DND-41 (cell line): ENCODE measurements around the gene YARS2.

ENCODE experiments used
- ATAC-seq: fragments of 200-7000 bp; cut with Tn5 transposase; 3 replicates; pipeline ENCODE4 v1.9.1; 2021; ENCODE audit warnings: low read depth; ENCODE audit not compliant: insufficient read depth
- DNase-seq: peaks from one replicate; pipeline ENCODE4 v3.0.0-alpha.2; 2020
- H2AFZ ChIP-seq: 2 replicates; pipeline ENCODE4 v1.6.0; 2012; ENCODE audit warnings: low read depth, low read length
- H3K27ac ChIP-seq: 2 replicates; pipeline ENCODE4 v1.5.1; 2012; ENCODE audit warnings: low read length, inconsistent platforms
- H3K27me3 ChIP-seq: fragments of 200-600 bp; sonication (generic); 2 replicates; pipeline ENCODE4 v1.6.0; 2012; ENCODE audit warnings: low read length, mild to moderate bottlenecking, inconsistent platforms; ENCODE audit not compliant: insufficient read depth, poor library complexity
- H3K36me3 ChIP-seq: 2 replicates; pipeline ENCODE4 v1.5.1; 2012; ENCODE audit warnings: low read length, inconsistent platforms; ENCODE audit not compliant: insufficient read depth
- H3K4me1 ChIP-seq: 2 replicates; pipeline ENCODE4 v1.5.1; 2012; ENCODE audit warnings: mild to moderate bottlenecking, low read length; ENCODE audit not compliant: insufficient read depth
- H3K4me2 ChIP-seq: 2 replicates; pipeline ENCODE4 v1.6.0; 2012; ENCODE audit warnings: mild to moderate bottlenecking, moderate library complexity, low read length, inconsistent platforms; ENCODE audit not compliant: insufficient read depth
- H3K4me3 ChIP-seq, 2 experiments: fragments of 200-600 bp in 1 of 2; shearing (Covaris generic) in 1 of 2; 2 replicates each; pipeline ENCODE4 v1.5.1; 2012 to 2016; ENCODE audit warnings: inconsistent platforms in 2 of 2, low read length in 2 of 2, mild to moderate bottlenecking in 2 of 2, low read depth in 1 of 2, moderate library complexity in 1 of 2
- H3K79me2 ChIP-seq: 2 replicates; pipeline ENCODE4 v1.6.0; 2012; ENCODE audit warnings: low read length, inconsistent platforms; ENCODE audit not compliant: insufficient read depth
- H3K9ac ChIP-seq: 2 replicates; pipeline ENCODE4 v1.6.0; 2012; ENCODE audit warnings: low read depth, mild to moderate bottlenecking, inconsistent platforms, low read length, moderate library complexity
- H3K9me3 ChIP-seq: 2 replicates; pipeline ENCODE4 v1.5.1; 2012; ENCODE audit warnings: low read length, moderate library complexity, mild to moderate bottlenecking, inconsistent platforms; ENCODE audit not compliant: insufficient read depth, severe bottlenecking
- H4K20me1 ChIP-seq: 2 replicates; pipeline ENCODE4 v1.6.0; 2012; ENCODE audit warnings: low read length; ENCODE audit not compliant: insufficient read depth
- CTCF ChIP-seq: IDR thresholded peaks from 2 replicates; pipeline ENCODE4 v1.5.1; 2012; ENCODE audit warnings: borderline replicate concordance, low read length, moderate library complexity, mild to moderate bottlenecking; ENCODE audit not compliant: poor library complexity, severe bottlenecking; ENCODE audit errors: extremely low read depth
- EZH2 ChIP-seq: IDR thresholded peaks from 3 replicates; pipeline ENCODE4 v1.6.1; 2012; ENCODE audit warnings: borderline replicate concordance, low read depth, mild to moderate bottlenecking, moderate library complexity, low read length, inconsistent platforms; ENCODE audit not compliant: severe bottlenecking

Gene YARS2

GRCh38 chr12:32739279-32739678 lies 16.4 kb downstream of the YARS2 start:
- peaks cover 2% of the 10 kb centered on the region; the same call in 1 of the 2 replicates for H4K20me1 ChIP-seq
- H3K79me2 ChIP-seq = peaks cover 26% of the 10 kb centered on the region; the same call in 1 of the 2 replicates
- H3K27me3 ChIP-seq = no peaks in the 10 kb centered on the region
- no peak overlapping the region for H3K4me2 ChIP-seq
- H3K9ac ChIP-seq = no peak overlapping the region
- no peaks in the 10 kb centered on the region for H3K4me1 ChIP-seq
- H2AFZ ChIP-seq = no peak overlapping the region
- ATAC-seq (no peak), DNase-seq (no peak)
- no peak overlapping the region for H3K27ac ChIP-seq
- TF ChIP-seq CTCF = no peak
- TF ChIP-seq EZH2 = no peak
- peaks cover 90% of the 10 kb centered on the region for H3K36me3 ChIP-seq
- H3K9me3 ChIP-seq = no peaks in the 10 kb centered on the region
- no peak overlapping the region for H3K4me3 ChIP-seq

- TF ChIP-seq EZH2 (no peak), CTCF (no peak)
- Histone ChIP-seq H4K20me1 (peaks cover 2% of the 10 kb centered on the region; the same call in 1 of the 2 replicates), H3K27ac (no peak overlapping the region), H3K4me2 (no peak overlapping the region), H3K4me3 (no peak overlapping the region), H3K27me3 (no peaks in the 10 kb centered on the region), H2AFZ (no peak overlapping the region), H3K9me3 (no peaks in the 10 kb centered on the region), H3K9ac (no peak overlapping the region), H3K79me2 (peaks cover 15% of the 10 kb centered on the region; the same call in 1 of the 2 replicates), H3K4me1 (no peaks in the 10 kb centered on the region), H3K36me3 (peaks cover 90% of the 10 kb centered on the region)
- ATAC-seq (no peak), DNase-seq (no peak)
These were observed 18.0 kb downstream of the YARS2 start for GRCh38 chr12:32737715-32738114.

- H3K36me3 ChIP-seq = peaks cover 90% of the 10 kb centered on the region
- H3K9ac ChIP-seq = no peak overlapping the region
- no peak overlapping the region for H3K4me2 ChIP-seq
- no peak for ATAC-seq
- H4K20me1 ChIP-seq = no peaks in the 10 kb centered on the region; the same call in 1 of the 2 replicates
- TF ChIP-seq EZH2 (no peak), CTCF (no peak)
- H3K9me3 ChIP-seq = no peaks in the 10 kb centered on the region
- peaks cover 4% of the 10 kb centered on the region; the same call in 1 of the 2 replicates for H3K79me2 ChIP-seq
- H2AFZ ChIP-seq = no peak overlapping the region
- no peaks in the 10 kb centered on the region for H3K27me3 ChIP-seq
- H3K4me1 ChIP-seq = no peaks in the 10 kb centered on the region
- DNase-seq = no peak
- H3K27ac ChIP-seq = no peak overlapping the region
- no peak overlapping the region for H3K4me3 ChIP-seq
These were observed 19.3 kb downstream of the YARS2 start for GRCh38 chr12:32736445-32736844.

GRCh38 chr12:32734952-32735351 lies 20.7 kb downstream of the YARS2 start:
- Histone ChIP-seq H3K4me2 (no peak overlapping the region), H3K36me3 (peaks cover 85% of the 10 kb centered on the region), H3K9ac (no peak overlapping the region), H3K79me2 (no peaks in the 10 kb centered on the region), H3K27ac (no peak overlapping the region), H4K20me1 (no peaks in the 10 kb centered on the region; the same call in 1 of the 2 replicates), H2AFZ (no peak overlapping the region), H3K27me3 (no peaks in the 10 kb centered on the region), H3K4me1 (no peaks in the 10 kb centered on the region), H3K9me3 (no peaks in the 10 kb centered on the region), H3K4me3 (no peak overlapping the region)
- no peak for DNase-seq
- TF ChIP-seq EZH2 = no peak
- ATAC-seq = no peak
